Keratinocyte (primary cell): ENCODE results near the gene AGMAT. TPM values are rescaled to one million over a fixed set of nuclear protein-coding genes. Genes with fewer than 3 reads are reported as not detected.

ENCODE experiments used
- DNase-seq: peaks from one replicate; pipeline ENCODE4 v3.0.0-alpha.2; 2011; ENCODE audit warnings: low read depth, missing footprints, low spot score
- FAIRE-seq: peaks from 2 replicates; lab custom pipeline; 2011; peaks lifted over from hg19 to GRCh38; lab: Jason Lieb, UNC
- H2AFZ ChIP-seq: 2 replicates; pipeline ENCODE4 v1.6.0; 2012; ENCODE audit warnings: low read length, control low read depth, inconsistent platforms; ENCODE audit not compliant: control insufficient read depth
- H3K27ac ChIP-seq: 2 replicates; pipeline ENCODE4 v1.5.1; 2011; ENCODE audit warnings: low read length; ENCODE audit not compliant: control insufficient read depth, insufficient read depth
- H3K27me3 ChIP-seq: 3 replicates; pipeline ENCODE4 v1.6.0; 2011; ENCODE audit warnings: low read length; ENCODE audit not compliant: control insufficient read depth, insufficient read depth; ENCODE audit errors: extremely low read depth
- H3K36me3 ChIP-seq, 2 experiments: 2 replicates in 1 of 2; 3 replicates in 1 of 2; pipeline ENCODE4 v1.5.1; 2011; ENCODE audit warnings: low read length in 2 of 2, mild to moderate bottlenecking in 1 of 2; ENCODE audit not compliant: control insufficient read depth in 2 of 2, insufficient read depth in 2 of 2; ENCODE audit errors: extremely low read depth in 1 of 2
- H3K4me1 ChIP-seq: 3 replicates; pipeline ENCODE4 v1.5.1; 2011; ENCODE audit warnings: low read length; ENCODE audit not compliant: control insufficient read depth, insufficient read depth; ENCODE audit errors: extremely low read depth
- H3K4me2 ChIP-seq: 3 replicates; pipeline ENCODE4 v1.6.0; 2011; ENCODE audit warnings: low read depth, low read length; ENCODE audit not compliant: control insufficient read depth, insufficient read depth; ENCODE audit errors: extremely low read depth
- H3K4me3 ChIP-seq, 3 experiments: fragments of 200-600 bp in 1 of 3; sonication (generic) in 1 of 3; 2 replicates in 2 of 3; 3 replicates in 1 of 3; pipeline ENCODE4 v1.5.1; 2011 to 2016; ENCODE audit warnings: low read length in 3 of 3, mild to moderate bottlenecking in 3 of 3, control low read depth in 2 of 3, inconsistent platforms in 1 of 3, low read depth in 1 of 3, mixed read lengths in 1 of 3, mixed run types in 1 of 3, moderate library complexity in 1 of 3; ENCODE audit not compliant: control insufficient read depth in 2 of 3, insufficient read depth in 2 of 3; ENCODE audit errors: extremely low read depth in 1 of 3
- H3K79me2 ChIP-seq: 2 replicates; pipeline ENCODE4 v1.6.0; 2012; ENCODE audit warnings: low read length; ENCODE audit not compliant: control insufficient read depth, insufficient read depth
- H3K9ac ChIP-seq: 3 replicates; pipeline ENCODE4 v1.6.0; 2011; ENCODE audit warnings: low read length; ENCODE audit not compliant: control insufficient read depth, insufficient read depth; ENCODE audit errors: extremely low read depth
- H3K9me1 ChIP-seq: 3 replicates; pipeline ENCODE4 v1.6.0; 2011; ENCODE audit warnings: low read length; ENCODE audit not compliant: control insufficient read depth, insufficient read depth; ENCODE audit errors: extremely low read depth
- H3K9me3 ChIP-seq: 2 replicates; pipeline ENCODE4 v1.5.1; 2012; ENCODE audit warnings: low read depth, low read length; ENCODE audit not compliant: control insufficient read depth
- H4K20me1 ChIP-seq: 3 replicates; pipeline ENCODE4 v1.6.0; 2011; ENCODE audit warnings: low read length; ENCODE audit not compliant: control insufficient read depth, insufficient read depth; ENCODE audit errors: extremely low read depth
- CTCF ChIP-seq, 3 experiments: IDR thresholded peaks in 1 of 3; conservative IDR thresholded peaks in 1 of 3; optimal IDR thresholded peaks in 1 of 3; 2 replicates in 2 of 3; 3 replicates in 1 of 3; pipeline versions ENCODE3 to v1.5.1; 2011; ENCODE audit warnings: low read length in 3 of 3, mild to moderate bottlenecking in 3 of 3, moderate library complexity in 2 of 3, control low read depth in 1 of 3, inconsistent platforms in 1 of 3; ENCODE audit not compliant: insufficient read depth in 2 of 3; ENCODE audit errors: extremely low read depth in 1 of 3
- EZH2 ChIP-seq: IDR thresholded peaks from one replicate; pipeline ENCODE4 v1.6.1; 2012; ENCODE audit warnings: inconsistent platforms, mild to moderate bottlenecking, low read length, moderate library complexity
- dilution Hi-C: fragments of 300-500 bp; cut with MboI; formaldehyde crosslinking; loops from one replicate; pipeline ENCODE4 v1.7.0; 2020; ENCODE audit warnings: low sequenced_read_pairs; ENCODE audit not compliant: extremely low pct_ligation_motif_present
- polyA plus RNA-seq, 5 experiments: library from polyadenylated mRNA; depleted of rRNA in 3 of 5; stranded (reverse) in 3 of 5; stranded (forward) in 1 of 5; unstranded in 1 of 5; fragments of >200 nt; gene quantifications; 1 replicate in 1 of 5; 2 replicates in 3 of 5; 3 replicates in 1 of 5; pipeline versions ENCODE4 v1.2.1 to v1.2.3, GENCODE V29; 2011 to 2012; ENCODE audit warnings: missing spikeins in 2 of 5, low read depth in 1 of 5, low replicate concordance in 1 of 5

AGMAT gene
- polyA plus RNA-seq, 1 donor (not counting 4 experiments of a cell fraction or from before 2014, with no cell fraction given) = 0.21 TPM

GRCh38 chr1:15622712-15623373 is 38.0 kb upstream of the AGMAT start:
- DNase-seq (no peak), FAIRE-seq (no peak)
- Histone ChIP-seq H3K27me3 (no peaks in the 10 kb centered on the region), H2AFZ (no peak overlapping the region), H3K4me2 (no peak overlapping the region), H3K36me3 (peaks cover 8 to 18% of the 10 kb centered on the region in 2 experiments), H3K9me3 (no peaks in the 10 kb centered on the region), H3K9ac (no peak overlapping the region), H3K4me1 (peaks cover 17% of the 10 kb centered on the region), H4K20me1 (peaks cover 3% of the 10 kb centered on the region), H3K9me1 (no peaks in the 10 kb centered on the region), H3K79me2 (peaks cover 92% of the 10 kb centered on the region), H3K27ac (no peak overlapping the region), H3K4me3 (no peak overlapping the region)
- dilution Hi-C loops = no loop called here
- TF ChIP-seq CTCF (optimal IDR thresholded peaks at IDR 0.05 in 1 of 3, IDR thresholded peaks at IDR 0.05 in 1 of 3, conservative IDR thresholded peaks at IDR 0.05 in 1 of 3; ENCODE audit: extremely low read depth in 1 of 3, insufficient read depth in 2 of 3, low read length in 3 of 3) (no peak), EZH2 (no peak)

GRCh38 chr1:15621975-15622374 is 37.1 kb upstream of the AGMAT start:
- H3K27ac ChIP-seq = no peak overlapping the region
- DNase-seq (no peak), FAIRE-seq (no peak)
- H4K20me1 ChIP-seq = peaks cover 3% of the 10 kb centered on the region
- no peak overlapping the region for H3K4me3 ChIP-seq
- H3K27me3 ChIP-seq = no peaks in the 10 kb centered on the region
- H3K9ac ChIP-seq = no peak overlapping the region
- TF ChIP-seq CTCF (optimal IDR thresholded peaks at IDR 0.05 in 1 of 3, IDR thresholded peaks at IDR 0.05 in 1 of 3, conservative IDR thresholded peaks at IDR 0.05 in 1 of 3; ENCODE audit: extremely low read depth in 1 of 3, insufficient read depth in 2 of 3, low read length in 3 of 3) = no peak
- TF ChIP-seq EZH2 = no peak
- H3K4me2 ChIP-seq = no peak overlapping the region
- peaks cover 4 to 15% of the 10 kb centered on the region in 2 experiments for H3K36me3 ChIP-seq
- no peak overlapping the region for H2AFZ ChIP-seq
- dilution Hi-C loops = no loop called here
- peaks cover 93% of the 10 kb centered on the region for H3K79me2 ChIP-seq
- peaks cover 17% of the 10 kb centered on the region for H3K4me1 ChIP-seq
- H3K9me1 ChIP-seq = no peaks in the 10 kb centered on the region
- no peaks in the 10 kb centered on the region for H3K9me3 ChIP-seq
